ENCODE measurements around the gene ITSN2. TPM values are rescaled to one million over a fixed set of nuclear protein-coding genes. Genes with fewer than 3 reads are reported as not detected.

ITSN2 gene
- total RNA-seq, 1 experiment from 2014 or later = 19.8 TPM

- TF ChIP-seq HMGXB4 (CRISPR knock-in tag; IDR thresholded peaks at IDR 0.05) (no peak), E2F1 (CRISPR knock-in tag; IDR thresholded peaks at IDR 0.05) (no peak), SP1 (CRISPR knock-in tag; conservative IDR thresholded peaks at IDR 0.05) (no peak), GTF2I (CRISPR knock-in tag; conservative IDR thresholded peaks at IDR 0.05) (no peak), KAT7 (CRISPR knock-in tag; IDR thresholded peaks at IDR 0.05; ENCODE audit: borderline replicate concordance) (no peak), ZNF317 (CRISPR knock-in tag; IDR thresholded peaks at IDR 0.05; ENCODE audit: borderline replicate concordance, low read depth) (no peak), TEAD1 (CRISPR knock-in tag; IDR thresholded peaks at IDR 0.05) (no peak), FOXP4 (CRISPR knock-in tag; IDR thresholded peaks at IDR 0.05) (no peak)
Observed at GRCh38 chr2:24209389-24210105, 150.8 kb downstream of the ITSN2 start (continued).

- Mint-ChIP-seq H3K9me3 (no peaks in the 10 kb centered on the region), H3K4me3 (no peak overlapping the region), H3K36me3 (peaks cover 4% of the 10 kb centered on the region; the same call in 1 of the 2 replicates), H3K4me1 (0 out of 2 replicates have a peak, but pooled peaks cover 3% of the 10 kb centered on the region), H3K27me3 (ENCODE audit: low read depth) (no peaks in the 10 kb centered on the region), H3K27ac (peak overlapping the region; percentile 39; the same call in 1 of the 2 replicates)
- DNase-seq (ENCODE audit: low spot score) (no peak), ATAC-seq (no peak)
- TF ChIP-seq ESRRA (CRISPR knock-in tag; IDR thresholded peaks at IDR 0.05; ENCODE audit: borderline replicate concordance) = no peak
- TF ChIP-seq ZNF138 (CRISPR knock-in tag; conservative IDR thresholded peaks at IDR 0.05) = no peak
- TF ChIP-seq FOXP4 (CRISPR knock-in tag; IDR thresholded peaks at IDR 0.05) = no peak
- TF ChIP-seq CTCF (IDR thresholded peaks at IDR 0.05) = no peak
- no peak for TF ChIP-seq ZBTB43 (CRISPR knock-in tag; IDR thresholded peaks at IDR 0.05)
- TF ChIP-seq RELA (CRISPR knock-in tag; IDR thresholded peaks at IDR 0.05; ENCODE audit: borderline replicate concordance) = no peak
- no peak for TF ChIP-seq ZBTB21 (CRISPR knock-in tag; IDR thresholded peaks at IDR 0.05; ENCODE audit: borderline replicate concordance)
- no peak for TF ChIP-seq IRF1 (CRISPR knock-in tag; IDR thresholded peaks at IDR 0.05)
- TF ChIP-seq ZNF121 (CRISPR knock-in tag; IDR thresholded peaks at IDR 0.05) = no peak
- TF ChIP-seq GTF2I (CRISPR knock-in tag; conservative IDR thresholded peaks at IDR 0.05) = no peak
- no peak for TF ChIP-seq MYBL2 (CRISPR knock-in tag; IDR thresholded peaks at IDR 0.05)
- no peak for TF ChIP-seq ETV6 (CRISPR knock-in tag; IDR thresholded peaks at IDR 0.05)
- TF ChIP-seq NFYB (CRISPR knock-in tag; conservative IDR thresholded peaks at IDR 0.05; ENCODE audit: low read depth) = no peak
- TF ChIP-seq ZNF423 (CRISPR knock-in tag; IDR thresholded peaks at IDR 0.05) = no peak
- TF ChIP-seq MXD4 (CRISPR knock-in tag; IDR thresholded peaks at IDR 0.05; ENCODE audit: borderline replicate concordance) = no peak
- no peak for TF ChIP-seq FOXK1 (CRISPR knock-in tag; IDR thresholded peaks at IDR 0.05)
- ChIA-PET POLR2A (no interaction called here), CTCF (interaction anchor here (3.2 kb wide), 1 partner anchor 124 kb away, joined by 12 read pairs; the partner anchor contains the start of gene TP53I3)
Observed at GRCh38 chr2:24208490-24208889, 151.8 kb downstream of the ITSN2 start.

Data from WTC11 (cell line).